Neuronal stem cell (in vitro differentiated cells): ENCODE results near the gene ST14.
"Not testable (repeated sequence)": the region's sequence is repeated elsewhere in the genome, so short reads cannot be mapped to it uniquely, and the experiment has no call there.

Experiments
- DNase-seq: peaks from one replicate; pipeline ENCODE4 v3.0.0-alpha.2; 2013; ENCODE audit warnings: low spot score
- H2AFZ ChIP-seq: one replicate; pipeline ENCODE4 v1.6.1; 2013; ENCODE audit warnings: mild to moderate bottlenecking, low read length, inconsistent platforms
- H2AK5ac ChIP-seq: 2 replicates; pipeline ENCODE4 v1.6.1; 2013; ENCODE audit warnings: low read depth, mild to moderate bottlenecking, inconsistent platforms, low read length, moderate library complexity, mixed read lengths
- H2BK120ac ChIP-seq: 2 replicates; pipeline ENCODE4 v1.6.1; 2013; ENCODE audit warnings: low read depth, mild to moderate bottlenecking, inconsistent platforms, low read length, moderate library complexity, mixed read lengths
- H2BK12ac ChIP-seq: one replicate; pipeline ENCODE4 v1.6.1; 2013; ENCODE audit warnings: low read length, inconsistent platforms
- H2BK15ac ChIP-seq: 2 replicates; pipeline ENCODE4 v1.6.1; 2013; ENCODE audit warnings: mild to moderate bottlenecking, low read length, inconsistent platforms, mixed read lengths
- H2BK5ac ChIP-seq: one replicate; pipeline ENCODE4 v1.6.1; 2013; ENCODE audit warnings: inconsistent platforms, mild to moderate bottlenecking, low read length, moderate library complexity
- H3K14ac ChIP-seq: one replicate; pipeline ENCODE4 v1.6.1; 2013; ENCODE audit warnings: low read length, inconsistent platforms
- H3K18ac ChIP-seq: 2 replicates; pipeline ENCODE4 v1.6.1; 2013; ENCODE audit warnings: low read length, inconsistent platforms
- H3K23ac ChIP-seq: 2 replicates; pipeline ENCODE4 v1.6.1; 2013; ENCODE audit warnings: low read depth, mild to moderate bottlenecking, mixed read lengths, low read length, inconsistent platforms; ENCODE audit not compliant: poor library complexity
- H3K27ac ChIP-seq: replicated peaks from 3 replicates; pipeline ENCODE4 v1.5.1; 2013; ENCODE audit warnings: low read length, inconsistent platforms
- H3K27me3 ChIP-seq, 3 experiments: 2 replicates each; pipeline ENCODE4 v1.6.1; 2013; ENCODE audit warnings: low read length in 3 of 3, mild to moderate bottlenecking in 2 of 3, inconsistent platforms in 1 of 3, low read depth in 1 of 3, mixed read lengths in 1 of 3, moderate library complexity in 1 of 3; ENCODE audit not compliant: control insufficient read depth in 3 of 3, insufficient read depth in 3 of 3
- H3K36me3 ChIP-seq, 2 donors: replicated peaks in 1 of 2; 2 replicates each; pipeline ENCODE4 v1.6.1; 2013; ENCODE audit warnings: low read length in 2 of 2; ENCODE audit not compliant: control insufficient read depth in 2 of 2, insufficient read depth in 2 of 2
- H3K4ac ChIP-seq: 2 replicates; pipeline ENCODE4 v1.6.1; 2013; ENCODE audit warnings: inconsistent platforms, mild to moderate bottlenecking, low read length, moderate library complexity
- H3K4me1 ChIP-seq, 2 donors: 1 replicate in 1 of 2; 2 replicates in 1 of 2; pipeline ENCODE4 v1.6.1; 2013; ENCODE audit warnings: low read length in 2 of 2, low read depth in 1 of 2; ENCODE audit not compliant: control insufficient read depth in 2 of 2, insufficient read depth in 1 of 2
- H3K4me2 ChIP-seq: one replicate; pipeline ENCODE4 v1.6.1; 2013; ENCODE audit warnings: mild to moderate bottlenecking, low read length, inconsistent platforms; ENCODE audit not compliant: insufficient read depth, poor library complexity, severe bottlenecking
- H3K4me3 ChIP-seq, 2 donors: 2 replicates each; pipeline ENCODE4 v1.5.1; 2013; ENCODE audit warnings: low read length in 2 of 2, mild to moderate bottlenecking in 2 of 2, inconsistent platforms in 1 of 2, moderate library complexity in 1 of 2
- H3K79me1 ChIP-seq: one replicate; pipeline ENCODE4 v1.6.1; 2013; ENCODE audit warnings: low read depth, mild to moderate bottlenecking, inconsistent platforms, low read length, moderate library complexity
- H3K9ac ChIP-seq: one replicate; pipeline ENCODE4 v1.6.1; 2013; ENCODE audit warnings: mild to moderate bottlenecking, low read depth, low read length, inconsistent platforms; ENCODE audit not compliant: poor library complexity
- H3K9me3 ChIP-seq, 2 donors: replicated peaks in 1 of 2; 2 replicates each; pipeline versions ENCODE3 to v1.6.1; 2013; ENCODE audit warnings: low read length in 2 of 2, mild to moderate bottlenecking in 2 of 2, inconsistent platforms in 1 of 2, low read depth in 1 of 2, mixed read lengths in 1 of 2, moderate library complexity in 1 of 2; ENCODE audit not compliant: control insufficient read depth in 2 of 2, insufficient read depth in 1 of 2
- H4K8ac ChIP-seq: one replicate; pipeline ENCODE4 v1.6.1; 2013; ENCODE audit warnings: low read depth, mild to moderate bottlenecking, inconsistent platforms, low read length, moderate library complexity
- H4K91ac ChIP-seq: one replicate; pipeline ENCODE4 v1.6.1; 2013; ENCODE audit warnings: low read length, low read depth, mild to moderate bottlenecking, inconsistent platforms; ENCODE audit not compliant: poor library complexity
- WGBS, 2 donors: extraction: QIAGEN DNeasy Blood & Tissue Kit; methylation state at CpG; one replicate each; pipeline ENCODE4 v1.1.7; 2013; ENCODE audit warnings: missing lambda C conversion rate in 2 of 2, mixed read lengths in 1 of 2; ENCODE audit not compliant: insufficient read length in 2 of 2, insufficient replicate concordance in 1 of 2; ENCODE audit errors: extremely low coverage in 2 of 2; 5-methylcytosine and 5-hydroxymethylcytosine counted together

The ST14 gene

DNA sequence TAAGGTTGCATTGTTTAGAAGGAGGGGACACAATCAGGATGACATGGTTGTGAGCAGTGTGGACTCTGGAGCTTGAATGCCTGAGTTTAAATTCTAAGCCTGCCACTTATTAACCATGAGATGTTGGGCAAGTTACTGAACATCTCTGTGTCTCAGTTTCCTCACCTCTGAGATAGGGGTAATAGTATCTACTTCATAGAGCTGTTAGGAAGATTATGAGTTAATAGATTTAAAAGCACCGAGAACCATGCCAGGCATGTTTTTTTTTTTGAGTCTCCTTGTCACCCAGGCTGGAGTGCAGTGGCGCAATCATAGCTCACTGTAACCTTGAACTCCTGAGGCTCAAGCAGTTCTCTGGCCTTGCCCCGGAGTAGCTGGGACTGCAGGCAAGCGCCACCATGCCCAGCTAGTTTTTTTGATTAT, 33.3 kb downstream of the ST14 start:
- Histone ChIP-seq H2AFZ (no peak overlapping the region), H2AK5ac (no peak overlapping the region), H3K27ac (no peak overlapping the region), H3K27me3 (peaks cover 0 to 3% (median 0%) of the 10 kb centered on the region in 3 experiments), H3K4me2 (no peak overlapping the region), H3K9ac (no peak overlapping the region), H3K4ac (no peak overlapping the region), H3K79me1 (no peaks in the 10 kb centered on the region), H2BK5ac (no peak overlapping the region), H3K18ac (no peak overlapping the region), H4K91ac (no peak overlapping the region), H3K14ac (no peak overlapping the region), H3K36me3 (no peaks in the 10 kb centered on the region), H2BK120ac (no peak overlapping the region), H3K23ac (no peak overlapping the region), H2BK12ac (no peak overlapping the region), H3K9me3 (peaks cover 0 to 1% of the 10 kb centered on the region in 2 donors), H2BK15ac (no peak overlapping the region), H3K4me1 (peaks cover 0 to 4% of the 10 kb centered on the region in 2 donors), H4K8ac (no peak overlapping the region), H3K4me3 (no peak overlapping the region)
- WGBS, 2 donors = no CpG with 5 or more reads among the region's 4 CpGs
- DNase-seq = no peak

DNA sequence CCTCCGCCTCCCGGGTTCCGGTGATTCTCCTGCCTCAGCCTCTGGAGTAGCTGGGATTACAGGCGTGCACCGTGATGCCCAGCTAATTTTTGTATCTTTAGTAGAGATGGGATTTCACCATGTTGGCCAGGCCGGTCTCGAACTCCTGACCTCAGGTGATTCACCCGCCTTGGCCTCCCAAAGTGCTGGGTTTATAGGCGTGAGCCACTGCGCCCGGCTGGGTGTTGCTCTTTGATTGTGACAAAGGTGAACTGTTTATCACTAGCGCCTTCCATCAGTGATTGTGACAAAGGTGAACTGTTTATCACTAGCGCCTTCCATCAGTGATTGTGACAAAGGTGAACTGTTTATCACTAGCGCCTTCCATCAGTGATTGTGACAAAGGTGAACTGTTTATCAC, 34.0 kb downstream of the ST14 start:
- not testable (repeated sequence) for H3K79me1 ChIP-seq, H3K9ac ChIP-seq, H4K8ac ChIP-seq, H3K4me2 ChIP-seq, H2BK5ac ChIP-seq, H3K27ac ChIP-seq, H2AK5ac ChIP-seq, H3K27me3 ChIP-seq, H3K4me3 ChIP-seq, H2BK12ac ChIP-seq, DNase-seq, H3K9me3 ChIP-seq, H2BK15ac ChIP-seq, H3K18ac ChIP-seq, H3K4ac ChIP-seq, H3K4me1 ChIP-seq, H4K91ac ChIP-seq, H3K14ac ChIP-seq, H3K23ac ChIP-seq, H2BK120ac ChIP-seq, H3K36me3 ChIP-seq, H2AFZ ChIP-seq
- no CpG with 5 or more reads among the region's 14 CpGs for WGBS, 2 donors

DNA sequence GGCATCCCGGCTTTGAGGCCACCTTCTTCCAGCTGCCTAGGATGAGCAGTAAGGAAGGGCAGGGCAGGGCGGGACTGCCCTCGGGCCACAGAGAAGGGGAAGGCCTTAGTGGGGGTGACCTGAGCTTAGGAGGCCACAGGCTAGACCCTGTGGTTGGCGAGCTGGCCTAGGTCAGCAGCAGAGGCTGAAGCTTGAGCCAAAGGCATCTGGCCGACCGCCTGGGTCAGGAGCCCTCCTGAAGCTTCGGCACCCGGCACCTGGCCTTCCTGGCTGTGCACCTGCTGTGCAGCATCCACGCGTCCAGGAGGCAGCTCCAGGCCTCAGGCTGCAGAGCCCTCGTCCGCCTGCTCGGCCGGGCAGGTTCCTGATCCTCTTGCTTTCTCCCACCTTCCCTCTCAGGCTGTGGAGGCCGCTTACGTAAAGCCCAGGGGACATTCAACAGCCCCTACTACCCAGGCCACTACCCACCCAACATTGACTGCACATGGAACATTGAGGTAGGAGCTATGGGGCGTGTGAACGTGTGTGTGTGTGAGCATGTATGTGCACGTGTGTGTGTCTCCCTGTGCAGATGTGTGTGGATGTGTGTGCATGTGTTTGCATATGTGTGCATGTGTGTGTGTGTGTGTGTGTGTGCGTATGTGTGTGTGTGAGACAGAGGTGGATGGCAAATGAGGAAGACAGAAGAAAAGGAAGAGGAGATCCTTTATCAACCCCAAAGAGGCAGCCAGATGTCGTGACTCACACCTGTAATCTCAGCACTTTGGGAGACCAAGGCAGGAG, 34.9 kb downstream of the ST14 start:
- Histone ChIP-seq H4K91ac (no peak overlapping the region), H3K23ac (peak overlapping the region; percentile 49), H3K4me1 (peaks cover 0 to 4% of the 10 kb centered on the region in 2 donors), H2BK5ac (no peak overlapping the region), H2BK120ac (no peak overlapping the region), H2BK15ac (no peak overlapping the region), H3K27me3 (peaks cover 0 to 3% (median 0%) of the 10 kb centered on the region in 3 experiments), H3K18ac (peak overlapping the region; percentile 76), H3K9ac (no peak overlapping the region), H3K27ac (no peak overlapping the region), H3K79me1 (no peaks in the 10 kb centered on the region), H3K4ac (no peak overlapping the region), H2AFZ (no peak overlapping the region), H2BK12ac (no peak overlapping the region), H3K9me3 (peaks cover 0 to 1% of the 10 kb centered on the region in 2 donors), H2AK5ac (peak overlapping the region; percentile 43), H3K14ac (peak overlapping the region; percentile 31), H3K36me3 (no peaks in the 10 kb centered on the region), H3K4me2 (no peak overlapping the region), H4K8ac (no peak overlapping the region), H3K4me3 (peak overlapping the region in 1 of 2 donors; percentile 68)
- DNase-seq = no peak
- no CpG with 5 or more reads among the region's 21 CpGs for WGBS, 2 donors

DNA sequence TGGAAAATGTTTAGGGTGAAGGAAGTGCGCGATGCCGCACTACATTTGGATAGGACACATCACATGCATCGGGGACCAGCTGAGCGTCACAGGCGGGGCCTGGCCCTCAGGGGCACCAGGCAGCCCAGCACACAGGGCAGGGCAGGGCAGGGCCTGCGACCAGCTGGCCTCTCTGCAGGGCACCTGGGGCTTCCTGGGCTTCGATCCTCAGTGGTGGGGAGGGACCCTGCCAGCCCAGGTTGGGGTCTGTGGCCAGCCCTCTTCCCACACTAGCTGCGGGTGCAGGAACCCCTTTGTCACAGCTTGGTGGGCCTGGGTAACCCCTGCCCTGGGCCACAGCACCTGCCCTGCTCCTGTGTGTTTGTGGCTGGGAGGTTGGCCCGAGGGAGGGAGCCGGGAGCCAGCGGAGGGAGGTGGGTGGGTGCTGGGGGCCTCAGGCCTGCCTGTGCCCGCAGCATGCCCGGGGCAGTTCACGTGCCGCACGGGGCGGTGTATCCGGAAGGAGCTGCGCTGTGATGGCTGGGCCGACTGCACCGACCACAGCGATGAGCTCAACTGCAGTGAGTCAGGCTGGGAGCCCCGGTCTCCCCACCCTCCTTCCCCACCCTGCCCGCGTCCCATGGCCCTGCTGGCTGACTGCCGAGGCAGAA, 37.9 kb downstream of the ST14 start:
- H3K4ac ChIP-seq = no peak overlapping the region
- no peak overlapping the region for H4K91ac ChIP-seq
- H3K4me3 ChIP-seq = no peak overlapping the region
- no peak overlapping the region for H3K4me2 ChIP-seq
- H2BK12ac ChIP-seq = no peak overlapping the region
- peaks cover 0 to 4% of the 10 kb centered on the region in 2 donors for H3K4me1 ChIP-seq
- H2BK5ac ChIP-seq = peak overlapping the region; percentile 66
- no peak overlapping the region for H3K9ac ChIP-seq
- peaks cover 4 to 9% of the 10 kb centered on the region in 2 donors for H3K9me3 ChIP-seq
- H3K27me3 ChIP-seq = peaks cover 0 to 9% (median 0%) of the 10 kb centered on the region in 3 experiments
- H3K23ac ChIP-seq = peak overlapping the region; percentile 31
- H3K18ac ChIP-seq = peak overlapping the region; percentile 76
- H3K79me1 ChIP-seq = no peaks in the 10 kb centered on the region
- H2BK120ac ChIP-seq = no peak overlapping the region
- H2AK5ac ChIP-seq = peak overlapping the region; percentile 37
- no peak overlapping the region for H2BK15ac ChIP-seq
- H3K36me3 ChIP-seq = no peaks in the 10 kb centered on the region
- H3K27ac ChIP-seq = no peak overlapping the region
- no peak for DNase-seq
- no CpG with 5 or more reads among the region's 27 CpGs for WGBS, 2 donors
- H4K8ac ChIP-seq = no peak overlapping the region
- H2AFZ ChIP-seq = no peak overlapping the region
- peak overlapping the region; percentile 87 for H3K14ac ChIP-seq
